PFSK-1 (cell line): Measurements from ENCODE around the gene PPP6C.

Experiments used
- FOXP2 ChIP-seq: optimal IDR thresholded peaks from 2 replicates; pipeline ENCODE3; 2011; ENCODE audit warnings: borderline replicate concordance, control low read depth, inconsistent platforms; ENCODE audit not compliant: insufficient read depth; ENCODE audit errors: extremely low read length, extremely low read depth
- POLR2AphosphoS5 ChIP-seq: IDR thresholded peaks from 2 replicates; pipeline ENCODE4 v1.6.1; 2012; ENCODE audit warnings: low read depth, mild to moderate bottlenecking, control low read depth, low read length, moderate library complexity
- SIN3A ChIP-seq: IDR thresholded peaks from 2 replicates; pipeline ENCODE4 v1.6.1; 2012; ENCODE audit warnings: mild to moderate bottlenecking, low read length, moderate library complexity, borderline replicate concordance; ENCODE audit not compliant: insufficient read depth
- TAF1 ChIP-seq: IDR thresholded peaks from 2 replicates; pipeline ENCODE4 v1.6.1; 2012; ENCODE audit warnings: low read length, control low read depth, borderline replicate concordance; ENCODE audit not compliant: insufficient read depth
- TF ChIP-seq, protein P1 (sequence below), 2 experiments: IDR thresholded peaks; 2 replicates each; pipeline versions ENCODE4 v1.6.1 to v1.8.0; 2011 to 2012; ENCODE audit warnings: low read depth in 2 of 2, low read length in 2 of 2, control low read depth in 1 of 2, inconsistent platforms in 1 of 2, mild to moderate bottlenecking in 1 of 2, moderate library complexity in 1 of 2; ENCODE audit not compliant: insufficient read depth in 1 of 2

The PPP6C gene

GRCh38 chr9:125125523-125125922, 64.1 kb downstream of the PPP6C start:
- TF ChIP-seq, protein P1, sequence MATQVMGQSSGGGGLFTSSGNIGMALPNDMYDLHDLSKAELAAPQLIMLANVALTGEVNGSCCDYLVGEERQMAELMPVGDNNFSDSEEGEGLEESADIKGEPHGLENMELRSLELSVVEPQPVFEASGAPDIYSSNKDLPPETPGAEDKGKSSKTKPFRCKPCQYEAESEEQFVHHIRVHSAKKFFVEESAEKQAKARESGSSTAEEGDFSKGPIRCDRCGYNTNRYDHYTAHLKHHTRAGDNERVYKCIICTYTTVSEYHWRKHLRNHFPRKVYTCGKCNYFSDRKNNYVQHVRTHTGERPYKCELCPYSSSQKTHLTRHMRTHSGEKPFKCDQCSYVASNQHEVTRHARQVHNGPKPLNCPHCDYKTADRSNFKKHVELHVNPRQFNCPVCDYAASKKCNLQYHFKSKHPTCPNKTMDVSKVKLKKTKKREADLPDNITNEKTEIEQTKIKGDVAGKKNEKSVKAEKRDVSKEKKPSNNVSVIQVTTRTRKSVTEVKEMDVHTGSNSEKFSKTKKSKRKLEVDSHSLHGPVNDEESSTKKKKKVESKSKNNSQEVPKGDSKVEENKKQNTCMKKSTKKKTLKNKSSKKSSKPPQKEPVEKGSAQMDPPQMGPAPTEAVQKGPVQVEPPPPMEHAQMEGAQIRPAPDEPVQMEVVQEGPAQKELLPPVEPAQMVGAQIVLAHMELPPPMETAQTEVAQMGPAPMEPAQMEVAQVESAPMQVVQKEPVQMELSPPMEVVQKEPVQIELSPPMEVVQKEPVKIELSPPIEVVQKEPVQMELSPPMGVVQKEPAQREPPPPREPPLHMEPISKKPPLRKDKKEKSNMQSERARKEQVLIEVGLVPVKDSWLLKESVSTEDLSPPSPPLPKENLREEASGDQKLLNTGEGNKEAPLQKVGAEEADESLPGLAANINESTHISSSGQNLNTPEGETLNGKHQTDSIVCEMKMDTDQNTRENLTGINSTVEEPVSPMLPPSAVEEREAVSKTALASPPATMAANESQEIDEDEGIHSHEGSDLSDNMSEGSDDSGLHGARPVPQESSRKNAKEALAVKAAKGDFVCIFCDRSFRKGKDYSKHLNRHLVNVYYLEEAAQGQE (IDR thresholded peaks at IDR 0.05; ENCODE audit: insufficient read depth in 1 of 2, low read depth in 2 of 2, low read length in 2 of 2), result no peak
- TF ChIP-seq FOXP2 (no peak), POLR2AphosphoS5 (no peak), SIN3A (no peak), TAF1 (no peak)

GRCh38 chr9:125121146-125121545, 68.5 kb downstream of the PPP6C start:
- TF ChIP-seq, protein P1 (IDR thresholded peaks at IDR 0.05; ENCODE audit: insufficient read depth in 1 of 2, low read depth in 2 of 2, low read length in 2 of 2), result no peak
- no peak for TF ChIP-seq POLR2AphosphoS5
- TF ChIP-seq FOXP2, result no peak
- no peak for TF ChIP-seq SIN3A
- TF ChIP-seq TAF1, result no peak

GRCh38 chr9:125119643-125120286, 69.8 kb downstream of the PPP6C start:
- no peak for TF ChIP-seq SIN3A
- TF ChIP-seq POLR2AphosphoS5, result no peak
- TF ChIP-seq, protein P1 (IDR thresholded peaks at IDR 0.05; ENCODE audit: insufficient read depth in 1 of 2, low read depth in 2 of 2, low read length in 2 of 2), result no peak
- no peak for TF ChIP-seq TAF1
- TF ChIP-seq FOXP2, result no peak

- TF ChIP-seq SIN3A, result no peak
- no peak for TF ChIP-seq POLR2AphosphoS5
- TF ChIP-seq FOXP2, result no peak
- no peak for TF ChIP-seq TAF1
- TF ChIP-seq, protein P1 (IDR thresholded peaks at IDR 0.05; ENCODE audit: insufficient read depth in 1 of 2, low read depth in 2 of 2, low read length in 2 of 2), result no peak
Observed at GRCh38 chr9:125110464-125110863, 79.1 kb downstream of the PPP6C start.

DNA sequence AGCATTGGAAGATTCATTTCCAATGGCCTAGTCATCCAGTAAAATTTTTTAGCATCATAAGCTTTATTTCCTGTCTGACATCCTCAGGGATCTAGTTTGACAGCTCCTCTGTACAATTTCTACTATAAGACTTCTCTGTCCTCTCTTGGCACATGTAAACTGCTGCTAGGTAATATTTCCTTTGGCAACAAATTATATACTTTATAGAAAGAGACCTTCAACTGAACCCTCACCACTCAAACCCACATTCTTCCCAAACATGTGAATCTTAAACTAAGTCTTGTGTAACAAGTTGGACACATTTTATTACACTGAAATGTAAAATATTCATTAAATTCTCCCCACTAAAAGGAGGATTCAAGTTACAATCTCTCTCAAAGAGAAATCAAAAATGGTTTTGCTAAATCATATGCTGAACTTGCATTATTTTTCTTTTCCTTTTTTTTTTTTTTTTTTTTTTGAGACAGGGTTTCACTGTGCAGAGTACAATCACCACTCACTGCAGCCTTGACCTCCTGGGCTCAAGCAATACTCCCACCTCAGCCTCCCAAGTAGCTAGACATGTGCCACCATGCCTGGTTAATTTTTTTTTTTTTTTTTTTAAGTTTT, 83.2 kb downstream of the PPP6C start:
- TF ChIP-seq, protein P1 (IDR thresholded peaks at IDR 0.05; ENCODE audit: insufficient read depth in 1 of 2, low read depth in 2 of 2, low read length in 2 of 2), result no peak
- TF ChIP-seq POLR2AphosphoS5 (no peak), FOXP2 (no peak), TAF1 (no peak), SIN3A (no peak)
